ENCODE results near the gene RABGAP1L.

DNA sequence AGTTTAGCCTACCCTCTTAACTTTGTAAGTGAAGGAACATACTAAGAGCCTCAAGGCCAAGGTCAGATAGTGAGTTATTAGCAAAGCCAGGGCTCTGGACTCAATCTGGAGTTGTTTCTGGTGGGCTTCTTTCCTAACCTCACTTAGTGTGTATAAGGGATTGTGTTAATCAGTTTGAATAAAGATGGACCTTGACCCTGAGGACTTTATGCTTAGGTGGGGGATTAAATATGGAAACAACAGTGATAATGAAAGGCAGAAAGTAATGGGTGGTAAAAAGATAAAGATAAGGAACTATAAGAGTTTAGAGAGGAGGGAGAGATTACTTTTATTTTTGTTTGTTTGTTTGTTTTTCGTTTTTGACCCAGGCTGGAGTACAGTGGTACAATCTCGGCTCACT is 5.5 kb downstream of the RABGAP1L start:
- TF ChIP-seq, protein P1, sequence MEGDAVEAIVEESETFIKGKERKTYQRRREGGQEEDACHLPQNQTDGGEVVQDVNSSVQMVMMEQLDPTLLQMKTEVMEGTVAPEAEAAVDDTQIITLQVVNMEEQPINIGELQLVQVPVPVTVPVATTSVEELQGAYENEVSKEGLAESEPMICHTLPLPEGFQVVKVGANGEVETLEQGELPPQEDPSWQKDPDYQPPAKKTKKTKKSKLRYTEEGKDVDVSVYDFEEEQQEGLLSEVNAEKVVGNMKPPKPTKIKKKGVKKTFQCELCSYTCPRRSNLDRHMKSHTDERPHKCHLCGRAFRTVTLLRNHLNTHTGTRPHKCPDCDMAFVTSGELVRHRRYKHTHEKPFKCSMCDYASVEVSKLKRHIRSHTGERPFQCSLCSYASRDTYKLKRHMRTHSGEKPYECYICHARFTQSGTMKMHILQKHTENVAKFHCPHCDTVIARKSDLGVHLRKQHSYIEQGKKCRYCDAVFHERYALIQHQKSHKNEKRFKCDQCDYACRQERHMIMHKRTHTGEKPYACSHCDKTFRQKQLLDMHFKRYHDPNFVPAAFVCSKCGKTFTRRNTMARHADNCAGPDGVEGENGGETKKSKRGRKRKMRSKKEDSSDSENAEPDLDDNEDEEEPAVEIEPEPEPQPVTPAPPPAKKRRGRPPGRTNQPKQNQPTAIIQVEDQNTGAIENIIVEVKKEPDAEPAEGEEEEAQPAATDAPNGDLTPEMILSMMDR (IDR thresholded peaks at IDR 0.05): no peak
- no peak for TF ChIP-seq POLR2A (IDR thresholded peaks at IDR 0.05)

All from body of pancreas (tissue), 4 donors.